Activated CD4-positive, alpha-beta T cell treated with anti-CD3 and anti-CD28 coated beads for 36 hours (primary cell): ENCODE measurements around the gene SLC26A1. TPM values are rescaled to one million over a fixed set of nuclear protein-coding genes. Genes with fewer than 3 reads are reported as not detected.

Experiments used
- ATAC-seq: fragments of 200-7000 bp; cut with Tn5 transposase; one replicate; pipeline ENCODE4 v1.10.0; 2021; ENCODE audit warnings: mild to moderate bottlenecking, moderate library complexity
- CTCF ChIA-PET: fragments of 350-600 bp; sonication (Branson Sonifier 250); formaldehyde crosslinking; loops from one replicate; lab custom pipeline; 2021; ENCODE audit warnings: antibody characterized with exemption; lab: Charles Lee
- POLR2A ChIA-PET: fragments of 350-600 bp; sonication (Branson Sonifier 250); formaldehyde crosslinking; loops from one replicate; lab custom pipeline; 2021; ENCODE audit warnings: antibody characterized with exemption, inconsistent platforms; lab: Charles Lee
- DNase-seq: peaks from one replicate; pipeline ENCODE4 v3.0.0-alpha.2; 2020
- H3K27ac Mint-ChIP-seq: one replicate; pipeline ENCODE4 v1.8.0; 2021; ENCODE audit warnings: mixed read lengths
- H3K27me3 Mint-ChIP-seq: one replicate; pipeline ENCODE4 v1.8.0; 2021; ENCODE audit warnings: mixed read lengths
- H3K36me3 Mint-ChIP-seq: one replicate; pipeline ENCODE4 v1.8.0; 2021; ENCODE audit warnings: low read depth, mixed read lengths
- H3K4me1 Mint-ChIP-seq: one replicate; pipeline ENCODE4 v1.8.0; 2021; ENCODE audit warnings: mixed read lengths
- H3K4me3 Mint-ChIP-seq: one replicate; pipeline ENCODE4 v1.8.0; 2021; ENCODE audit warnings: mild to moderate bottlenecking, moderate library complexity, mixed read lengths
- H3K9me3 Mint-ChIP-seq: one replicate; pipeline ENCODE4 v1.8.0; 2021; ENCODE audit warnings: low read depth, mixed read lengths
- intact Hi-C, 2 experiments: fragments of 100-400 bp; cut with DNase I in 1 of 2; cut with micrococcal nuclease in 1 of 2; formaldehyde crosslinking; loops; one replicate each; pipeline versions ENCODE4 v1.14.2 to v1.15.1; 2022 to 2024; cut with DNase I, micrococcal nuclease
- total RNA-seq, 2 experiments: library from RNA; stranded (reverse); gene quantifications; one replicate each; pipeline ENCODE4 v1.2.3, GENCODE V29; 2021

Gene SLC26A1
- total RNA-seq: under 1 TPM; 0.21 to 0.43 TPM

GRCh38 chr4:993111-994029, at the start of gene SLC26A1:
SLC26A1 (minus strand) TSS chr4:993404; CDS start chr4:991703, 1,701 bp downstream.
- POLR2A ChIA-PET: no interaction called here
- intact Hi-C loops: no loop called here
- Mint-ChIP-seq H3K9me3 (no peaks in the 10 kb centered on the region), H3K27ac (no peak within 1 kb of the TSS), H3K36me3 (peaks cover 2% of the 10 kb centered on the region), H3K4me3 (no peak within 1 kb of the TSS), H3K4me1 (peaks cover 4% of the 10 kb centered on the region), H3K27me3 (peaks cover 9% of the 10 kb centered on the region)
- ATAC-seq (no peak), DNase-seq (no peak)
- CTCF ChIA-PET: no interaction called here

GRCh38 chr4:1042352-1043055, 49.3 kb upstream of the SLC26A1 start:
- ATAC-seq (no peak), DNase-seq (no peak)
- no peak overlapping the region for H3K27ac Mint-ChIP-seq
- peaks cover 2% of the 10 kb centered on the region for H3K36me3 Mint-ChIP-seq
- H3K4me3 Mint-ChIP-seq: no peak overlapping the region
- no peaks in the 10 kb centered on the region for H3K4me1 Mint-ChIP-seq
- ChIA-PET POLR2A (no interaction called here), CTCF (no interaction called here)
- H3K27me3 Mint-ChIP-seq: peaks cover 14% of the 10 kb centered on the region
- intact Hi-C loops: no loop called here
- H3K9me3 Mint-ChIP-seq: no peaks in the 10 kb centered on the region

- intact Hi-C loops: no loop called here
- DNase-seq (no peak), ATAC-seq (no peak)
- Mint-ChIP-seq H3K4me1 (no peaks in the 10 kb centered on the region), H3K27ac (no peak overlapping the region), H3K36me3 (peaks cover 2% of the 10 kb centered on the region), H3K4me3 (no peak overlapping the region), H3K27me3 (peaks cover 10% of the 10 kb centered on the region), H3K9me3 (no peaks in the 10 kb centered on the region)
- ChIA-PET CTCF (no interaction called here), POLR2A (no interaction called here)
These were observed 48.7 kb upstream of the SLC26A1 start for GRCh38 chr4:1041936-1042330.

GRCh38 chr4:1041147-1041935, 48.1 kb upstream of the SLC26A1 start:
- DNase-seq (no peak), ATAC-seq (no peak)
- Mint-ChIP-seq H3K27ac (no peak overlapping the region), H3K36me3 (no peaks in the 10 kb centered on the region), H3K4me3 (no peak overlapping the region), H3K9me3 (no peaks in the 10 kb centered on the region), H3K27me3 (peaks cover 8% of the 10 kb centered on the region), H3K4me1 (no peaks in the 10 kb centered on the region)
- intact Hi-C loops: no loop called here
- ChIA-PET POLR2A (no interaction called here), CTCF (no interaction called here)

GRCh38 chr4:1040344-1041146, 47.3 kb upstream of the SLC26A1 start:
- intact Hi-C loops: no loop called here
- Mint-ChIP-seq H3K4me3 (no peak overlapping the region), H3K27me3 (peaks cover 6% of the 10 kb centered on the region), H3K4me1 (no peaks in the 10 kb centered on the region), H3K36me3 (no peaks in the 10 kb centered on the region), H3K27ac (no peak overlapping the region), H3K9me3 (no peaks in the 10 kb centered on the region)
- ATAC-seq (no peak), DNase-seq (no peak)
- ChIA-PET POLR2A (no interaction called here), CTCF (no interaction called here)

- CTCF ChIA-PET: no interaction called here
These were observed 46.5 kb upstream of the SLC26A1 start for GRCh38 chr4:1039493-1040343.

GRCh38 chr4:1038948-1039492, 45.8 kb upstream of the SLC26A1 start:
- Mint-ChIP-seq H3K27ac (no peak overlapping the region), H3K27me3 (peaks cover 3% of the 10 kb centered on the region), H3K4me1 (no peaks in the 10 kb centered on the region), H3K4me3 (no peak overlapping the region), H3K36me3 (no peaks in the 10 kb centered on the region), H3K9me3 (no peaks in the 10 kb centered on the region)
- ATAC-seq (no peak), DNase-seq (no peak)
- CTCF ChIA-PET: no interaction called here
- POLR2A ChIA-PET: no interaction called here
- intact Hi-C loops: no loop called here

More at GRCh38 chr4:1039493-1040343, 46.5 kb upstream of the SLC26A1 start:
- no peak overlapping the region for H3K4me3 Mint-ChIP-seq
- no peaks in the 10 kb centered on the region for H3K36me3 Mint-ChIP-seq
- peaks cover 3% of the 10 kb centered on the region for H3K27me3 Mint-ChIP-seq
- ATAC-seq (no peak), DNase-seq (no peak)
- POLR2A ChIA-PET: no interaction called here
- H3K9me3 Mint-ChIP-seq: no peaks in the 10 kb centered on the region
- H3K27ac Mint-ChIP-seq: no peak overlapping the region
- intact Hi-C loops: no loop called here
- no peaks in the 10 kb centered on the region for H3K4me1 Mint-ChIP-seq

- H3K27ac Mint-ChIP-seq: no peak overlapping the region
- CTCF ChIA-PET: interaction anchor here (0.6 kb wide), 1 partner anchor 37 kb away, joined by 3 read pairs; no protein-coding TSS in a partner anchor
- H3K4me1 Mint-ChIP-seq: no peaks in the 10 kb centered on the region
These were observed 44.0 kb upstream of the SLC26A1 start for GRCh38 chr4:1036976-1037810.

GRCh38 chr4:1036095-1036494, 42.9 kb upstream of the SLC26A1 start:
- CTCF ChIA-PET: interaction anchor here (0.6 kb wide), 1 partner anchor 38 kb away, joined by 3 read pairs; no protein-coding TSS in a partner anchor
- intact Hi-C loops: no loop called here
- POLR2A ChIA-PET: no interaction called here
- no peaks in the 10 kb centered on the region for H3K36me3 Mint-ChIP-seq
- no peaks in the 10 kb centered on the region for H3K27me3 Mint-ChIP-seq
- DNase-seq (no peak), ATAC-seq (no peak)
- H3K4me1 Mint-ChIP-seq: no peaks in the 10 kb centered on the region
- no peaks in the 10 kb centered on the region for H3K9me3 Mint-ChIP-seq
- no peak overlapping the region for H3K27ac Mint-ChIP-seq
- H3K4me3 Mint-ChIP-seq: no peak overlapping the region

More at GRCh38 chr4:1036976-1037810, 44.0 kb upstream of the SLC26A1 start:
- Mint-ChIP-seq H3K4me3 (no peak overlapping the region), H3K36me3 (no peaks in the 10 kb centered on the region), H3K27me3 (no peaks in the 10 kb centered on the region), H3K9me3 (no peaks in the 10 kb centered on the region)
- DNase-seq (no peak), ATAC-seq (no peak)
- POLR2A ChIA-PET: no interaction called here
- intact Hi-C loops: no loop called here
